Ishikawa (cell line): Measurements from ENCODE around the gene LAGE3.

Experiments used
- CEBPB ChIP-seq: IDR thresholded peaks from 2 replicates; pipeline ENCODE4 v1.6.1; 2012
- CREB1 ChIP-seq: IDR thresholded peaks from 2 replicates; pipeline ENCODE4 v1.6.1; 2012; ENCODE audit warnings: low read depth
- EGR1 ChIP-seq: IDR thresholded peaks from 2 replicates; pipeline ENCODE4 v1.6.1; 2012
- EP300 ChIP-seq: IDR thresholded peaks from 2 replicates; pipeline ENCODE4 v1.6.1; 2012; ENCODE audit warnings: borderline replicate concordance
- FOXM1 ChIP-seq: IDR thresholded peaks from 2 replicates; pipeline ENCODE4 v1.6.1; 2012; ENCODE audit warnings: low read depth, borderline replicate concordance
- MAX ChIP-seq: IDR thresholded peaks from 2 replicates; pipeline ENCODE4 v1.6.1; 2012
- NFIC ChIP-seq: IDR thresholded peaks from 2 replicates; pipeline ENCODE4 v1.6.1; 2012
- RAD21 ChIP-seq: IDR thresholded peaks from 2 replicates; pipeline ENCODE4 v1.6.1; 2012; ENCODE audit warnings: low read depth
- REST ChIP-seq: IDR thresholded peaks from 2 replicates; pipeline ENCODE4 v1.6.1; 2012; ENCODE audit warnings: low read depth, mild to moderate bottlenecking
- TAF1 ChIP-seq: IDR thresholded peaks from 2 replicates; pipeline ENCODE4 v1.6.1; 2012; ENCODE audit warnings: low read depth, mild to moderate bottlenecking
- TCF12 ChIP-seq: IDR thresholded peaks from 2 replicates; pipeline ENCODE4 v1.6.1; 2012; ENCODE audit warnings: low read depth
- TEAD4 ChIP-seq: IDR thresholded peaks from 2 replicates; pipeline ENCODE4 v1.6.1; 2012
- YY1 ChIP-seq: IDR thresholded peaks from 2 replicates; pipeline ENCODE4 v1.6.1; 2012; ENCODE audit warnings: low read depth
- ZBTB7A ChIP-seq: IDR thresholded peaks from 2 replicates; pipeline ENCODE4 v1.6.1; 2012; ENCODE audit warnings: low read depth
- TF ChIP-seq, protein P1 (sequence below): IDR thresholded peaks from 2 replicates; pipeline ENCODE4 v1.6.1; 2012

Gene LAGE3

DNA sequence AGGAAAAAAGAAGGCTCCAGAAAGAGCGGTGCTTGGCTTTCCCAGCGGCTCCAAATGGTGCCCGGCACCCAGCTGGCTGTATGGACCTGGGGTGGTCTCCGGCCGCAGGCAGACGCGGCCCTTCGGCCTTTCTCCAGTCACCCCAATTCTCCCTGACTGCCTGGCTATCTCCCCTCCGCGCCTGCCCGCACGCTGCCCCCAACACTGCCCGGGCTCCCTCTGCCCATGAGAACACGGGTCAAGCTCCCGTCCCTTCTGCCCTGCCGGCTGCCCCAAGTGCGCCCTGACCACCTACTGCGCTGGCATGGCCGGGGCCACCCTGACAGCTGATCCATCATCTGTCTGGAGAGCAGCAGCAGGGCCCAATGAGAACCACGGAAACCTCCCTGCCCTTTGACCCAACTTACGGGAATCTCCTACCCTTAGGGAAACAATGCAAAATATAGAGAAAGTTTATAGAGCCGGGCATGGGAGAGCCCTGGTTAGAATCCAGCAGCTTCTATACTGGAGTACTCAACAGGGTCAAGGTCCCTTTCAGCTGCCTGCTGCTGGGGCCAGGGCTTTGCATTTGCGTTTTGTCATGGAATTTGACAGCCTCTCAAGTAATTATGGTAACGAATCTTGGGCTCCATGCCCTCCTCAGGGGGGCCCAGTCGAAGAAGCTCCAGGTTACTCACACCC, 38.2 kb upstream of the LAGE3 start:
- TF ChIP-seq MAX (no peak), ZBTB7A (no peak), CREB1 (no peak), TEAD4 (no peak), EP300 (no peak), CEBPB (no peak), RAD21 (no peak), YY1 (no peak), TAF1 (no peak), NFIC (no peak), TCF12 (no peak), FOXM1 (no peak), EGR1 (no peak), REST (no peak)
- TF ChIP-seq, protein P1, sequence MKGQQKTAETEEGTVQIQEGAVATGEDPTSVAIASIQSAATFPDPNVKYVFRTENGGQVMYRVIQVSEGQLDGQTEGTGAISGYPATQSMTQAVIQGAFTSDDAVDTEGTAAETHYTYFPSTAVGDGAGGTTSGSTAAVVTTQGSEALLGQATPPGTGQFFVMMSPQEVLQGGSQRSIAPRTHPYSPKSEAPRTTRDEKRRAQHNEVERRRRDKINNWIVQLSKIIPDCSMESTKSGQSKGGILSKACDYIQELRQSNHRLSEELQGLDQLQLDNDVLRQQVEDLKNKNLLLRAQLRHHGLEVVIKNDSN = no peak

DNA sequence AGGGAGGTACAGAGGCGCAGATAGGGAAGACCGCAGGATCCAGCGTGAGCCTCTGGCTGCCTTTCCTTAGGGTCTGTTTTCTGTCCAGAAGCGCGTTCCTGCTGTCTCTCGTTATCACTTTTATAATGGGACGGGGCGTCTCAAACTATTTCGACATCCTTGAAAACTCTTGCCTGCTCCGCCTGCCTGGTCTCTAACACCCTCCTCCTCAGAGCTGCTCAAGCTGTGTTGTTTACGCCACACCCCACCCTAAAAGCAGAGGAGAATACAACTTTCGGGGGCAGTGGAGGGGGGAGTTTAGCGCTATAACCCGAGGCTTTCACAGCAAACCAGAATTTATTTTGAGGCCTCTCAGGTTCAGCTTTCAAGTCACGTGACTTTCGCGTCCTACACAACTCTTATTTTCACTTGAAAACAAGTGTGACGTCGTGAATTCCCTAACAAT, 37.6 kb upstream of the LAGE3 start:
- TF ChIP-seq YY1 = no peak
- no peak for TF ChIP-seq EGR1
- TF ChIP-seq, protein P1 = no peak
- TF ChIP-seq MAX = no peak
- TF ChIP-seq TAF1 = no peak
- TF ChIP-seq CREB1 = no peak
- TF ChIP-seq EP300 = no peak
- TF ChIP-seq TEAD4 = no peak
- no peak for TF ChIP-seq RAD21
- TF ChIP-seq NFIC = no peak
- no peak for TF ChIP-seq ZBTB7A
- no peak for TF ChIP-seq TCF12
- TF ChIP-seq REST = no peak
- no peak for TF ChIP-seq CEBPB
- no peak for TF ChIP-seq FOXM1

GRCh38 chrX:154515966-154516655, 37.0 kb upstream of the LAGE3 start, which contains the start of gene FAM3A:
FAM3A (minus strand) TSS chrX:154516232; CDS start chrX:154515772, 460 bp downstream.
- TF ChIP-seq TAF1 = peak; percentile 53; the same call in 1 of the 2 replicates
- TF ChIP-seq RAD21 = no peak
- TF ChIP-seq EGR1 = 0 out of 2 replicates have a peak, but pooled peaks have one; percentile 26
- TF ChIP-seq TEAD4 = no peak
- TF ChIP-seq TCF12 = no peak; the same call in 1 of the 2 replicates
- no peak for TF ChIP-seq NFIC
- TF ChIP-seq MAX = no peak
- TF ChIP-seq FOXM1 = no peak
- no peak for TF ChIP-seq ZBTB7A
- peak; percentile 81 for TF ChIP-seq YY1
- no peak for TF ChIP-seq CREB1
- TF ChIP-seq REST = no peak
- TF ChIP-seq, protein P1 = no peak
- no peak for TF ChIP-seq CEBPB
- no peak for TF ChIP-seq EP300
